C4-2B (cell line): Measurements from ENCODE around the gene CFAP410.

Experiments
- ZFX ChIP-seq: fragments of 450-650 bp; IDR thresholded peaks from 2 replicates; pipeline ENCODE4 v1.6.1; 2017
- TF ChIP-seq, protein P1 (sequence below): fragments of 450-650 bp; conservative IDR thresholded peaks from 2 replicates; pipeline ENCODE4 v1.5.1; 2017; ENCODE audit warnings: mild to moderate bottlenecking

DNA sequence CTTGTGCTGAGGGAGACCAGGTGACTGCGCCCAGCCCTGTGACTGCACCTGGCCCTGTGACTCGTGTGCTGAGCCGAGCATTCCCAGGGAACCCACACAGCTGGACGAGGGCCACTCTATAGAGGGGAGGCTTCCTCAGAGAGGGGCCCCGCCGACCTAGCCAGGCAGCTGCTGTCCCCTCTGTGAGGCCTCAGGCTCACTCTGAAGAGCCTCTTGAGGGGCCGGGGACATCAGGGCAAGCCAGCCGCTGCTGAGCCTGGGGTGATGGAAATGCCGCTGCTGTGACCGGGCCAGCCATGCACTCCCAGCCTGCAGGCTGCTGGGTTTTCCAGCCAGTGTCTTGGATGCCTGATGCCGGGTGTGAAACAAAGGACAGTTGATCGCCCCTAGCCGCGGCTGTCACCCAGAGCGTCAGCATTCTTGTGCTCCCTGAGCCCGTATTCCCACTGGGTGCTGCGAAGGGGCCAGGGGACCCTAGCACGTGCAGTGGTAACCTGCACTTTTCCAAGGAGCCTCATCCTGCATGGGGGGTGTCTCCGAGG is 21.9 kb downstream of the CFAP410 start:
- TF ChIP-seq, protein P1, sequence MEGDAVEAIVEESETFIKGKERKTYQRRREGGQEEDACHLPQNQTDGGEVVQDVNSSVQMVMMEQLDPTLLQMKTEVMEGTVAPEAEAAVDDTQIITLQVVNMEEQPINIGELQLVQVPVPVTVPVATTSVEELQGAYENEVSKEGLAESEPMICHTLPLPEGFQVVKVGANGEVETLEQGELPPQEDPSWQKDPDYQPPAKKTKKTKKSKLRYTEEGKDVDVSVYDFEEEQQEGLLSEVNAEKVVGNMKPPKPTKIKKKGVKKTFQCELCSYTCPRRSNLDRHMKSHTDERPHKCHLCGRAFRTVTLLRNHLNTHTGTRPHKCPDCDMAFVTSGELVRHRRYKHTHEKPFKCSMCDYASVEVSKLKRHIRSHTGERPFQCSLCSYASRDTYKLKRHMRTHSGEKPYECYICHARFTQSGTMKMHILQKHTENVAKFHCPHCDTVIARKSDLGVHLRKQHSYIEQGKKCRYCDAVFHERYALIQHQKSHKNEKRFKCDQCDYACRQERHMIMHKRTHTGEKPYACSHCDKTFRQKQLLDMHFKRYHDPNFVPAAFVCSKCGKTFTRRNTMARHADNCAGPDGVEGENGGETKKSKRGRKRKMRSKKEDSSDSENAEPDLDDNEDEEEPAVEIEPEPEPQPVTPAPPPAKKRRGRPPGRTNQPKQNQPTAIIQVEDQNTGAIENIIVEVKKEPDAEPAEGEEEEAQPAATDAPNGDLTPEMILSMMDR = no peak
- TF ChIP-seq ZFX = no peak
